Stimulated activated CD4-positive, alpha-beta T cell treated with anti-CD3 and anti-CD28 coated beads, TNF-alpha, amount 100 ng/mL, for 4 hours (primary cell): Measurements from ENCODE around the gene KCNK1.

Source experiments
- DNase-seq, 3 experiments: peaks; one replicate each; pipeline ENCODE4 v3.0.0-alpha.2; 2020; ENCODE audit warnings: low read depth in 3 of 3

KCNK1 gene

GRCh38 chr1:233613252-233614172, at the start of gene KCNK1:
Gene KCNK1 (plus strand): TSS chr1:233614106. CDS start chr1:233614172, 66 bp downstream.
- no peak for DNase-seq

DNA sequence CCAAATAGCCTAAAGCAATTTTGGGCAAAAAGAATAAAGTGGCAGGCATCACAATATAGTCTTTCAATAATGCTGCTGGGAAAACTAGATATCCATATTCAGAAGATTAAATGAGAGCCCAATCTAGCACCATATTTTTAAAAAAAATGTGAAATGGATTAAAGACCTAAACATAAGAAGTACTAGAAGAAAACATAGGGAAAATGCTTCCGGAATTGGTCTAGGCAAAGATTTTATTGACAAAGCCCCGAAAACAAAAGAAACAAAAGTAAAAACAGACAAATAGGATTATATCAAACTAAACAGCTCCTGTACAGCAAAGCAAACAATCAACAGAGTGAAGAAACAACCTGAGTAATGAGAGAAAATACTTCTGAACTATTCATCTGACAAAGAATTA, 48.6 kb upstream of the KCNK1 start:
- DNase-seq, result no peak

- DNase-seq, result no peak
These were observed 47.0 kb upstream of the KCNK1 start for GRCh38 chr1:233566886-233567285.

DNA sequence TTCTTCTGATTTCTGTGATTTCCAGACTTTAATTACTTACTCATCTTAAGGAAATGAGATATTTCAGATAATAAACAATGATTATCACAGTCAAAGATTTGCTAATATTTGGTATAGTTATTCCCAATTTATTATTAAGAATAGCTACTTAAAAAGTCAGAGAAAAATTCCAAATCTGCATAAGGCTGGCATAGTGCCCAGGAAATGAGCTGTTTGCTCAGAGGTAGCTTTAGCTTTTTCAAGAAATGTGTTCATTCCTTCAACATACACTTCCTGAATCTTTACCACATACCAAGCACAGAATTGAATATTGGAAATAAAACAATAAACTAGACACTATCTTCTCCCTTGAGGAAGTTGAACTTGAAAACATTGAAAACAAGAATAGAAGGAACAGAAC, 44.3 kb upstream of the KCNK1 start:
- DNase-seq, result no peak

DNA sequence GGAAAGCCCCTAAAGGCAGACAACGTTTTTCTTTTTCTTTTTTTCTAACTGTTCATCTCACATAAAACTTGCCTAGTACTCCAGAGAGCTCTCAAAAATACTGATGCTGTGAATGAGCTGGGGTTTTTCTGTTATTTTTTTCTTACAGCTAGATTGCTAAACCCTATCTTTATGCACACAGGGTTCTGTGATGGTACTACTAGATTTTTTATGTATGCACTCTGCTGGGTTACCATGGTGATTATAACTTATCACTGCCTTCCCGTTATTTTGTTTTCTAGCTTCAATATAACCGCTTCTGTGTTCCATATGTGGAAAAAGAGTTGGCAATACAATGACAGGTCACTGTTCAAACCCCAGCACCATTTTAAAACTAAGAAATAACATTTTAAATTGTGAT, 43.7 kb upstream of the KCNK1 start:
- DNase-seq, result no peak

- no peak for DNase-seq
These were observed 43.2 kb upstream of the KCNK1 start for GRCh38 chr1:233570706-233571105.

DNA sequence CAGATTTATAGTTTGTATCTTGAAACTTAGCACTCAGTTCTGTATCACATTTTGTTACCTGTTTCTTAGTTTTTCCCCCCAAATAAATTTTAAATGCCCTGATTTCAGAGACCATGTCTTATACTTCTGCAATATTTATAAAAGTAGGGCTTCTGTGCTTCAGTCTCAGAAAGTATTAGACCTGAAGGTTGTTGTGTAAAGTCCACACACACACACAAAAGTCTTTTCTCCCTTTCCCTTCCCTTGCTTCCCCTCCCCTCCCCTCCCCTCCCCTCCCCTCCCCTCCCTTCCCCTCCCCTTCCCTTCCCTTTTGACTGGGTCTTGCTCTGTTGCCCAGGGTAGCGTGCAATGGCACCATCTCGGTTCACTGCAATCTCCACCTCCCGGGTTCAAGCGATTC, 41.0 kb upstream of the KCNK1 start:
- DNase-seq, result no peak

DNA sequence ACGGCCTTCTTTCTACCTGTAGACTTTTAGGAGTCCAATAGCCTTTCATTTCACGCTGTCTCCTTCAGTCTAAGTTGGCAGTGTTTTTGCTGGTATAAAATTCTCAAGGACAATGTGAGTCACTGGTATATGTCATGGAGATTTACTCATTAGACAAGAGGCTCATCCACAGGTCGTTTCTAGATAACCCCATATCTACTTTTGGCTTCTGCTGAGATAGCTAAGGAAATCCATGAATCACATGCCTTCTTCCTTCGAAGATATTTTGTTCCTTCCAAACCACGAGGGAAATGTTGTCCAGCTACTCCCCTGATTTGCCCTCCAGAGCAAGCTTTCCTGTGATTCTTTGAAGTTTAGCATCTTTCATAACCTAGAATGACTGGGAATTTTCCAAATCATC, 38.5 kb upstream of the KCNK1 start:
- DNase-seq, result no peak

GRCh38 chr1:233582439-233582838, 31.5 kb upstream of the KCNK1 start:
- no peak for DNase-seq

GRCh38 chr1:233584376-233584775, 29.5 kb upstream of the KCNK1 start:
- DNase-seq, result no peak

DNA sequence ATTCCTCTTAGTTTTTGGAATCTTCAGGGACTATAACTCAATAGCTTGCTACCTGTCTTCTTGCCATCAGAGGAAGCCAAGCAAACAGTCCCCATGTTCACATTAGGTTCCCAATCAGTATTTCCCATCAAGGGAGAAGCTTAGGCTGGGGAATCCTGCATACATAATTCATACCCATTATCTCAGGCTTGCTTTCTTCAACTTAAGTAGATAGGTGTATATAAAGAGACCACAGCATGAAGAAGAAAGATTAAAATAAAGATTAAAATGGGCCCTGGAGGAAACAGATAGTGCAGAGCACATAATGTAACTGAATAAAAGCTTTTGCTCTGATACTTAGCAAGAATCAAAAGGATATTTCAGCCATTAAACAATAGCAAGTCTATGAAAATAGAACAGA, 29.0 kb upstream of the KCNK1 start:
- no peak for DNase-seq

GRCh38 chr1:233586301-233586700, 27.6 kb upstream of the KCNK1 start:
- DNase-seq, result no peak

DNA sequence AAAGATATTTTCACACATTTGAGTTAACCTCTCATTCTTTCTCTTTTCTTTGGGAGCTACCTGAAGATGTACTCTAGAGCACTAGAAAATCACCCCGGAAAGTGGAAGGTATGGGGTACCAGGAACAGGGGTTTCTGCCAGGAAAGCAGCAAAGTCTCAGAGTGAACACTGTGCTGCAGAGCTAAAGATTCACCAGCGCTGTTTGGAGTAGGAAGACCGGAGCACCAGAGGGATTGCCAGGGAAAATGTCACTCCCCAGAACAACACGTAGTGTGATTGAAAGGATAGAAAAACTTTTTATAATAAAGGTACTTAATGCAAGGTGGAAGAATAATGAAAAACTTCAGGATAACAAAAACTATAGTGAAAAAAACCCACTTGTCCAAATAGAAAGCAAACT, 26.7 kb upstream of the KCNK1 start:
- no peak for DNase-seq

- no peak for DNase-seq
These were observed 25.7 kb upstream of the KCNK1 start for GRCh38 chr1:233587958-233588799.

DNA sequence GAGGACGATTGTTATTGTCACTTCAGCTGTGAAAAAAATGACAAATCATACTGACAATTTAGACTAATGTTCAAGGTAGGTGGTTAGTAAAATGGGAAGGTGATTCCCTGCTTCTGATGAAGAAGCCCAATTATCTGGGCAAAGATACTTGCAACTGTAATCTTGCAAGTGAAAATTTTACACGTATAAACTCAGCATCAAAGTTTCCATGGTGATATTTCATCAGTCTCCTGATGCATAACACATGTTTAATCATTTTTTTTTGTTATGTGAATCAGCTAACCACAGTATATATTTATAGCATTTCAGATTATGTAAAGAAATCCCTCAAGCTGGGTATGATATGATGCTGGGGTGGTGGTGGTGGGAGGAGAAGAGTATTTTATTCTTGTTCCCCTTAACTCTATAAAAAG, 16.4 kb upstream of the KCNK1 start:
- DNase-seq, result no peak

- no peak for DNase-seq
These were observed 14.9 kb upstream of the KCNK1 start for GRCh38 chr1:233598891-233599541.

DNA sequence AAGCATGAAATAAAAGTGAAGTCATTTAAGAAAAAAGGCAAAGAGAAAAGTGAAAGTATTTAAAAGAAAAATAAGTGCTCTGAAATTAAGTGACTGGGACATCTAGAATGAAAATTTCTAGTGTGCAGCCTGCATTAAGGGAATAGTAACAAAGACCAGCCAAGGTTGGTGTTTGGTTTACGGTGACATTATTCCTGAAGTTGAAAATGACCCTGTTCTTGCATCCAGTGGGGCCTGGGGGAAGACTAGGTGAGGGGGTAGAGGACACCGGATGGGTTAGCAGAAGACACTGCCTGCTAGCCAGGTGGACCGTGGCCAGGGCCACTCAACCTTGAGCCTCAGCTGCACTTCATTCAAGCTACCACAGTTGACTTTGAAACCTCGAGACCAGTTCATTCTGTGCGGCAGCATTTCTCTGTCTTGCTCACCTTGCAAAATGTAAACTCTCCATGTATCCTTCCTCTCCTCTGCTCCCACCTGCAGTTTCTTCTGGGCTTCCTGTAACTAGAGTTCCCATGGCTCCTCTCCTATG, 14.3 kb upstream of the KCNK1 start:
- DNase-seq, result no peak

DNA sequence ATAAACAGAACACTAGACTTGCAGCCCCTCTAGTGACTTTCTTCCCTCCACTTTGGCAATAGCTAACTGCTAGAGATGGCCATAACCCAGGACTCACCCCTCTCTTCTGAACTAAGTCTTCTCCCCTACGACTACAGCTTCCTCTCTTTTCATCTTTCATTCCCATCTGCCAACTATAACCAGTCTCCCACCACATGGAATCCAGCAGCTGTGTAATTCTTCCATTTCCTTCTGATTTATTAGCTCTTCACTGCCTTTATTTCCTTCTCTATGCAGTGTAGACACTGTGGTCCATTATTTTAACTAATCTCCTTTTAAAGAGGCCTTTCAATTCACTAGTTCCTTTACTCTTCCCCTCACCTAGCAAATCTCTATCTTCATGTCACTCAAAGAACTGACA, 13.4 kb upstream of the KCNK1 start:
- no peak for DNase-seq

GRCh38 chr1:233603478-233603877, 10.4 kb upstream of the KCNK1 start:
- no peak for DNase-seq

DNA sequence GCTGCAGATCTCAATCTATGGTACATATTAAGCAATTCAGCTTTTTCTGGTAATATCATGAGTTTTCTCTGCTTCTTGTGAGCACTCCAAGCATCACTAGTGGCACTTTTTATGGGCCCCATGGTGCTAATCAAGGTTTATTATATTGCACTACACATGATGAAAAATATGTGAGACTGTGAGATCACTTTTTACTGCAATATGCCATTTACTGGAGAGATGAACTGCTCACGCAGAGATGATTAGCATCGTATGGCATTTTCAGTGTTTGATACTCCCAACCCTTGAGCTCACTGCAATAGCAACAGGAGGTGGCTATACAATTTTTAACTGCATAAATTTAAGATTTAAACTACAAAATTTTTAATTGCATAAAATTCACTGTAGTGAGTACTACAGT, 8.7 kb upstream of the KCNK1 start:
- DNase-seq, result no peak

DNA sequence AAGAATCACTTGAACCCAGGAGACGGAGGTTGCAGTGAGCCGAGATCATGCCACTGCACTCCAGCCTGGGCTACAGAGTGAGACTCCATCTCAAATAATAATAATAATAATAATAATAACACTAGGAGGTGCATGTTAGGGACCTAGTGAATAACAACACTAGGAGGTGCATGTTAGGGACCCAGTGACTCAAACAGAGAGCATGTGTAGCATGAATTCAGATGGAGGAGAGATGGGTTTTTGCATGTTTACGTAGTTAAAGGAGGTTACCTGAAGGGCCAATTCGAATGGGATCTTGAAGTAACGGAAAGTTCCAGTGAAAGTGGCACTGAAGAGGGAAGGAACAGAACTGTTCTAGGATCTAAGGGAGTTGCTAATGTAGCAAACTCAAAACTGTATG, 7.1 kb upstream of the KCNK1 start:
- no peak for DNase-seq
